Measurements from ENCODE around the gene CLDN2.
"Not testable (repeated sequence)": the region's sequence is repeated elsewhere in the genome, so short reads cannot be mapped to it uniquely, and the experiment has no call there.

The CLDN2 gene

DNA sequence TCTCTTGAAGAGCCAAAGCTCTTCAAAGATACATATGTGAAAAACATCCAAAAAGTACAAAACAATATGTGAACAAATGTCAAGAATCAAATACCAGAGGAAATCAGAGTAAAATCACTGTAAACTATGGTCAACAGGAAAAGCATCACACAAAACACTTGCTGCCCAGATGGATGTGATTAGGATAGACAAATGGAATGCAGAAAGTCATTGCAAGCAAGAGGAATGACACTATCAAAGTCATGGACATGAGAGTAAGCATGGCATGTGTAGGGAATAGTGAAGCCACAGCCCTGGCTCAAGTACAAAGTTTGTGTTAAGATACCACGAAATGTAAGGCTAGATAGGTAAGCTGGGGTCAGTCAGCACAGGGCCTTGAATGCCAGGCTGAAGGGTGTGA lies 37.7 kb downstream of the CLDN2 start:
- no peak overlapping the region for H3K27ac ChIP-seq (ENCODE audit: low read depth, low read length)
- no peaks in the 10 kb centered on the region; the same call in 1 of the 2 replicates for H3K27me3 ChIP-seq (ENCODE audit: control insufficient read depth, insufficient read depth, low read length)
- no peak overlapping the region for H3K9ac ChIP-seq (ENCODE audit: low read depth, low read length)
- H3K9me3 ChIP-seq (ENCODE audit: control insufficient read depth, insufficient read depth, low read length): no peaks in the 10 kb centered on the region
- no peaks in the 10 kb centered on the region for H3K4me1 ChIP-seq (ENCODE audit: control insufficient read depth, insufficient read depth, low read length)
- peaks cover 38% of the 10 kb centered on the region for H3K36me3 ChIP-seq (ENCODE audit: control insufficient read depth, insufficient read depth, low read length)
- H3K4me3 ChIP-seq (ENCODE audit: low read depth, low read length): no peak overlapping the region

- Histone ChIP-seq H3K9ac (ENCODE audit: low read depth, low read length) (no peak overlapping the region), H3K27me3 (ENCODE audit: control insufficient read depth, insufficient read depth, low read length) (no peaks in the 10 kb centered on the region; the same call in 1 of the 2 replicates), H3K4me3 (ENCODE audit: low read depth, low read length) (no peak overlapping the region), H3K4me1 (ENCODE audit: control insufficient read depth, insufficient read depth, low read length) (no peaks in the 10 kb centered on the region), H3K27ac (ENCODE audit: low read depth, low read length) (no peak overlapping the region), H3K9me3 (ENCODE audit: control insufficient read depth, insufficient read depth, low read length) (no peaks in the 10 kb centered on the region), H3K36me3 (ENCODE audit: control insufficient read depth, insufficient read depth, low read length) (peaks cover 29% of the 10 kb centered on the region)
Measured at GRCh38 chrX:106959901-106960300, 39.7 kb downstream of the CLDN2 start.

- H3K4me3 ChIP-seq (ENCODE audit: low read depth, low read length): no peak overlapping the region
- H3K27me3 ChIP-seq (ENCODE audit: control insufficient read depth, insufficient read depth, low read length): no peaks in the 10 kb centered on the region
- no peak overlapping the region for H3K9ac ChIP-seq (ENCODE audit: low read depth, low read length)
- H3K4me1 ChIP-seq (ENCODE audit: control insufficient read depth, insufficient read depth, low read length): no peaks in the 10 kb centered on the region
- H3K9me3 ChIP-seq (ENCODE audit: control insufficient read depth, insufficient read depth, low read length): no peaks in the 10 kb centered on the region
- H3K27ac ChIP-seq (ENCODE audit: low read depth, low read length): no peak overlapping the region
- H3K36me3 ChIP-seq (ENCODE audit: control insufficient read depth, insufficient read depth, low read length): peaks cover 17% of the 10 kb centered on the region
Measured at GRCh38 chrX:106963111-106963510, 42.9 kb downstream of the CLDN2 start.

DNA sequence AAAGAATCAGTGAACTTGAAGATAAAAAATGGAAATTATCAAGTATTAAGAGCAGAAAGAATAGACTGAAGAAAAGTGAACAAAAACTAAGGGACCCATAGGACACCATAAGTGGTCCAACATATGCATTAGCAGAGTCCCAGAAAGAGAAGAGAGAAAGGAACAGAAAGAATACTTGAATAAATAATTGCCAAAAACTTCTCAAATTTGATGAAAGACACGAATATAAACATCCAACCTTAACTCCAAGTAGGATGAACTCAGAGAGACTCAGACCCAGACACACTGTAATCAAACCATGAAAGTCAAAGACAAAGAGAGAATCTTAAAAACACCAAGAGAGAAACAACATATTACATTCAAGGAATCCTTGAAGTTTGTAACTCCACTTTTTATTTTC lies 44.1 kb downstream of the CLDN2 start:
- H3K9ac ChIP-seq (ENCODE audit: low read depth, low read length): no peak overlapping the region
- H3K4me1 ChIP-seq (ENCODE audit: control insufficient read depth, insufficient read depth, low read length): no peaks in the 10 kb centered on the region
- no peak overlapping the region for H3K27ac ChIP-seq (ENCODE audit: low read depth, low read length)
- no peaks in the 10 kb centered on the region for H3K27me3 ChIP-seq (ENCODE audit: control insufficient read depth, insufficient read depth, low read length)
- H3K9me3 ChIP-seq (ENCODE audit: control insufficient read depth, insufficient read depth, low read length): no peaks in the 10 kb centered on the region
- no peak overlapping the region for H3K4me3 ChIP-seq (ENCODE audit: low read depth, low read length)
- peaks cover 14% of the 10 kb centered on the region for H3K36me3 ChIP-seq (ENCODE audit: control insufficient read depth, insufficient read depth, low read length)

GRCh38 chrX:106966547-106966946 lies 46.3 kb downstream of the CLDN2 start:
- not testable (repeated sequence) for H3K27me3 ChIP-seq (ENCODE audit: control insufficient read depth, insufficient read depth, low read length); H3K4me3 ChIP-seq (ENCODE audit: low read depth, low read length); H3K9ac ChIP-seq (ENCODE audit: low read depth, low read length)

GRCh38 chrX:106972896-106973295 lies 52.7 kb downstream of the CLDN2 start:
- Histone ChIP-seq H3K9me3 (ENCODE audit: control insufficient read depth, insufficient read depth, low read length) (no peaks in the 10 kb centered on the region), H3K4me1 (ENCODE audit: control insufficient read depth, insufficient read depth, low read length) (no peaks in the 10 kb centered on the region), H3K27me3 (ENCODE audit: control insufficient read depth, insufficient read depth, low read length) (no peaks in the 10 kb centered on the region), H3K4me3 (ENCODE audit: low read depth, low read length) (no peak overlapping the region), H3K9ac (ENCODE audit: low read depth, low read length) (no peak overlapping the region), H3K27ac (ENCODE audit: low read depth, low read length) (no peak overlapping the region), H3K36me3 (ENCODE audit: control insufficient read depth, insufficient read depth, low read length) (no peaks in the 10 kb centered on the region)

More at GRCh38 chrX:106966547-106966946, 46.3 kb downstream of the CLDN2 start:
- not testable (repeated sequence) for H3K9me3 ChIP-seq (ENCODE audit: control insufficient read depth, insufficient read depth, low read length); H3K4me1 ChIP-seq (ENCODE audit: control insufficient read depth, insufficient read depth, low read length); H3K27ac ChIP-seq (ENCODE audit: low read depth, low read length); H3K36me3 ChIP-seq (ENCODE audit: control insufficient read depth, insufficient read depth, low read length)

DNA sequence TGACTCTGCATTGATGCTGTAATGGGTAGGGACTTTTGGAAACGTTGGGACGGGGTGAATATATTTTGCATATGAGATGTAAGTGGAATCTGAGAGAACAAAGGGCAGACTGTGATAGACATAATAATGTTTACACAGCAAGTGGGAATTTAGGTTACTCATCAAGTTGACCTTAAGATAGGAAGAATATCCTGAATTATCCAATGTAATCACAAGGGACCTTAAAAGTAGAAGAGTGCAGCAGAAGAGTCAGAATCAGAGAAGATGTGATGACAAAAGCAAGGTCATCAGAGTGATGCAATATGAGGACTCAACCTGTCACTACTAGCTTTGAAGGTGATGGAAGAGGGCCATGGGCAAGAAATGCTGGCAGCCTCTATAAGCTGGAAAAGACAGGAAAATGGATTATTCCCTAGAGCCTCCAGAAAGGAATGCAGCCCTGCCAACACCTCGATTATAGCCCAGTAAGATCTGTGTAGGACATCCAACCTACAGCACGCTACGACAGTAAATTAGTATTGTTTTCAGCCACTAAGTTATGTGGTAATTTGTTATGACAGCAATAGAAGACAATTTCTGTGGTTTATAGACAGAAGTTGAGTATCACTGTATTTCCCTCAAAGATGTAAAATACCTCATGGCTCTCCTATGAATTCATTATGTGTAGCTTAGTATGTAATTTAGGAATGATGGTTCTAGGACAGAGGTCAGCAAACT lies 53.4 kb downstream of the CLDN2 start:
- H3K4me3 ChIP-seq (ENCODE audit: low read depth, low read length): no peak overlapping the region
- no peak overlapping the region for H3K9ac ChIP-seq (ENCODE audit: low read depth, low read length)
- H3K9me3 ChIP-seq (ENCODE audit: control insufficient read depth, insufficient read depth, low read length): no peaks in the 10 kb centered on the region

DNA sequence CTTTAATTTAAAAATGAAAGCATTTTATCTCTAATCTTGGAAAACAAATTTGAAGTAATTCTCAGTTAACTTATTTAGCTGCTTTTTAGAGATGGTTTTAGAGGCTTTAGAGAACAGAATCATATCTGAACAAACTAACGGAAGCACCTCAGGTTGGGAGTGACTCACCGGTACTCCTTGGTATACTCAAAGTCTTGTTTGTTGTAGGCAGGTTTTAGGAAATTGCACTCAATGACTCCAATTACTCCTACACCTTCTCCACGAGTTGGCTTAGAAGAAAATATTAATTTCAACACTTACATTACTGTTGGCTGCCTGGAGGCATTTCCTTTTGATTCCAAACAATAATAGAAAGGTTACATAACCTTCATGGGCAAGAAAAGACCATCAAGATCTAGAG lies 56.2 kb downstream of the CLDN2 start:
- Histone ChIP-seq H3K4me1 (ENCODE audit: control insufficient read depth, insufficient read depth, low read length) (no peaks in the 10 kb centered on the region), H3K9me3 (ENCODE audit: control insufficient read depth, insufficient read depth, low read length) (no peaks in the 10 kb centered on the region), H3K27ac (ENCODE audit: low read depth, low read length) (no peak overlapping the region), H3K36me3 (ENCODE audit: control insufficient read depth, insufficient read depth, low read length) (peaks cover 5% of the 10 kb centered on the region), H3K9ac (ENCODE audit: low read depth, low read length) (no peak overlapping the region), H3K27me3 (ENCODE audit: control insufficient read depth, insufficient read depth, low read length) (no peaks in the 10 kb centered on the region), H3K4me3 (ENCODE audit: low read depth, low read length) (no peak overlapping the region)

More for the DNA sequence above, 53.4 kb downstream of the CLDN2 start:
- Histone ChIP-seq H3K36me3 (ENCODE audit: control insufficient read depth, insufficient read depth, low read length) (no peaks in the 10 kb centered on the region), H3K27ac (ENCODE audit: low read depth, low read length) (no peak overlapping the region), H3K4me1 (ENCODE audit: control insufficient read depth, insufficient read depth, low read length) (no peaks in the 10 kb centered on the region), H3K27me3 (ENCODE audit: control insufficient read depth, insufficient read depth, low read length) (no peaks in the 10 kb centered on the region)
